ENCODE measurements around the gene OTUD1. TPM values are rescaled to one million over a fixed set of nuclear protein-coding genes. Genes with fewer than 3 reads are reported as not detected.
A peak's percentile ranks its signal among the peaks of the same experiment; 100 is the strongest.
"Not testable (repeated sequence)": the region's sequence is repeated elsewhere in the genome, so short reads cannot be mapped to it uniquely, and the experiment has no call there.

Gene OTUD1
- total RNA-seq, result 10 to 100 TPM; 11.5 to 13.1 TPM

- H3K9me3 Mint-ChIP-seq, result no peaks in the 10 kb centered on the region
- no peaks in the 10 kb centered on the region for H3K27me3 Mint-ChIP-seq
- peak within 1 kb of the TSS; percentile 79 for H3K27ac Mint-ChIP-seq
- H3K4me1 Mint-ChIP-seq, result peaks cover 20% of the 10 kb centered on the region
- ATAC-seq (replicated peaks), result peak; percentile 88
- H3K36me3 Mint-ChIP-seq (ENCODE audit: low read depth), result peaks cover 42% of the 10 kb centered on the region
- H3K4me3 Mint-ChIP-seq, result peak within 1 kb of the TSS; percentile 62
These were observed at the start of gene OTUD1 for GRCh38 chr10:23438547-23439451. Gene OTUD1 (plus strand): TSS chr10:23439075. CDS start chr10:23439458, 383 bp downstream.

- not testable (repeated sequence) for H3K27ac Mint-ChIP-seq; H3K27me3 Mint-ChIP-seq; H3K4me3 Mint-ChIP-seq; ATAC-seq (replicated peaks); H3K36me3 Mint-ChIP-seq (ENCODE audit: low read depth); H3K9me3 Mint-ChIP-seq
- H3K4me1 Mint-ChIP-seq, result peaks cover 10% of the 10 kb centered on the region
These were observed 48.5 kb upstream of the OTUD1 start for GRCh38 chr10:23390408-23390807.

- no peak overlapping the region for H3K27ac Mint-ChIP-seq
- no peaks in the 10 kb centered on the region for H3K27me3 Mint-ChIP-seq
- no peaks in the 10 kb centered on the region for H3K36me3 Mint-ChIP-seq (ENCODE audit: low read depth)
- no peak for ATAC-seq (replicated peaks)
- peaks cover 10% of the 10 kb centered on the region for H3K4me1 Mint-ChIP-seq
- H3K4me3 Mint-ChIP-seq, result no peak overlapping the region
- no peaks in the 10 kb centered on the region for H3K9me3 Mint-ChIP-seq
These were observed 48.1 kb upstream of the OTUD1 start for GRCh38 chr10:23390809-23391208.

GRCh38 chr10:23391821-23392220, 47.1 kb upstream of the OTUD1 start:
- H3K4me3 Mint-ChIP-seq, result no peak overlapping the region
- peak; percentile 92 for ATAC-seq (replicated peaks)
- H3K4me1 Mint-ChIP-seq, result peaks cover 10% of the 10 kb centered on the region
- peak overlapping the region; percentile 68 for H3K27ac Mint-ChIP-seq
- H3K36me3 Mint-ChIP-seq (ENCODE audit: low read depth), result no peaks in the 10 kb centered on the region
- no peaks in the 10 kb centered on the region for H3K27me3 Mint-ChIP-seq
- no peaks in the 10 kb centered on the region for H3K9me3 Mint-ChIP-seq

- peaks cover 10% of the 10 kb centered on the region for H3K4me1 Mint-ChIP-seq
- H3K4me3 Mint-ChIP-seq, result no peak overlapping the region
- no peaks in the 10 kb centered on the region for H3K9me3 Mint-ChIP-seq
- no peaks in the 10 kb centered on the region for H3K27me3 Mint-ChIP-seq
- no peak overlapping the region for H3K27ac Mint-ChIP-seq
- no peaks in the 10 kb centered on the region for H3K36me3 Mint-ChIP-seq (ENCODE audit: low read depth)
- no peak for ATAC-seq (replicated peaks)
These were observed 43.9 kb upstream of the OTUD1 start for GRCh38 chr10:23395017-23395416.

- peaks cover 10% of the 10 kb centered on the region for H3K4me1 Mint-ChIP-seq
- H3K36me3 Mint-ChIP-seq (ENCODE audit: low read depth), result no peaks in the 10 kb centered on the region
- H3K9me3 Mint-ChIP-seq, result no peaks in the 10 kb centered on the region
- no peak overlapping the region for H3K27ac Mint-ChIP-seq
- ATAC-seq (replicated peaks), result no peak
- no peaks in the 10 kb centered on the region for H3K27me3 Mint-ChIP-seq
- H3K4me3 Mint-ChIP-seq, result no peak overlapping the region
These were observed 42.2 kb upstream of the OTUD1 start for GRCh38 chr10:23396695-23397094.

GRCh38 chr10:23399701-23400144, 39.2 kb upstream of the OTUD1 start:
- Mint-ChIP-seq H3K4me1 (no peaks in the 10 kb centered on the region), H3K36me3 (ENCODE audit: low read depth) (no peaks in the 10 kb centered on the region), H3K27ac (no peak overlapping the region), H3K4me3 (no peak overlapping the region), H3K9me3 (no peaks in the 10 kb centered on the region), H3K27me3 (no peaks in the 10 kb centered on the region)
- no peak for ATAC-seq (replicated peaks)

- H3K4me1 Mint-ChIP-seq, result no peaks in the 10 kb centered on the region
- no peaks in the 10 kb centered on the region for H3K9me3 Mint-ChIP-seq
- no peak for ATAC-seq (replicated peaks)
- H3K4me3 Mint-ChIP-seq, result no peak overlapping the region
- H3K27me3 Mint-ChIP-seq, result no peaks in the 10 kb centered on the region
- H3K36me3 Mint-ChIP-seq (ENCODE audit: low read depth), result no peaks in the 10 kb centered on the region
- no peak overlapping the region for H3K27ac Mint-ChIP-seq
These were observed 36.0 kb upstream of the OTUD1 start for GRCh38 chr10:23402856-23403255.

GRCh38 chr10:23403278-23403677, 35.6 kb upstream of the OTUD1 start:
- Mint-ChIP-seq H3K9me3 (no peaks in the 10 kb centered on the region), H3K27me3 (no peaks in the 10 kb centered on the region), H3K4me3 (no peak overlapping the region), H3K27ac (no peak overlapping the region), H3K4me1 (no peaks in the 10 kb centered on the region), H3K36me3 (ENCODE audit: low read depth) (no peaks in the 10 kb centered on the region)
- no peak for ATAC-seq (replicated peaks)

- H3K27ac Mint-ChIP-seq, result no peak overlapping the region
These were observed 35.2 kb upstream of the OTUD1 start for GRCh38 chr10:23403719-23404118.

GRCh38 chr10:23404461-23404980, 34.4 kb upstream of the OTUD1 start:
- ATAC-seq (replicated peaks), result no peak
- Mint-ChIP-seq H3K36me3 (ENCODE audit: low read depth) (no peaks in the 10 kb centered on the region), H3K4me3 (no peak overlapping the region), H3K27me3 (no peaks in the 10 kb centered on the region), H3K9me3 (no peaks in the 10 kb centered on the region), H3K27ac (no peak overlapping the region), H3K4me1 (no peaks in the 10 kb centered on the region)

More at GRCh38 chr10:23403719-23404118, 35.2 kb upstream of the OTUD1 start:
- no peaks in the 10 kb centered on the region for H3K9me3 Mint-ChIP-seq
- H3K4me3 Mint-ChIP-seq, result no peak overlapping the region
- ATAC-seq (replicated peaks), result no peak
- no peaks in the 10 kb centered on the region for H3K4me1 Mint-ChIP-seq
- no peaks in the 10 kb centered on the region for H3K27me3 Mint-ChIP-seq
- no peaks in the 10 kb centered on the region for H3K36me3 Mint-ChIP-seq (ENCODE audit: low read depth)

- Mint-ChIP-seq H3K27me3 (no peaks in the 10 kb centered on the region), H3K4me1 (no peaks in the 10 kb centered on the region), H3K9me3 (no peaks in the 10 kb centered on the region), H3K4me3 (no peak overlapping the region), H3K27ac (no peak overlapping the region), H3K36me3 (ENCODE audit: low read depth) (no peaks in the 10 kb centered on the region)
- no peak for ATAC-seq (replicated peaks)
These were observed 33.3 kb upstream of the OTUD1 start for GRCh38 chr10:23405540-23405939.

GRCh38 chr10:23406409-23406808, 32.5 kb upstream of the OTUD1 start:
- H3K36me3 Mint-ChIP-seq (ENCODE audit: low read depth), result no peaks in the 10 kb centered on the region
- H3K27ac Mint-ChIP-seq, result no peak overlapping the region
- no peaks in the 10 kb centered on the region for H3K27me3 Mint-ChIP-seq
- no peaks in the 10 kb centered on the region for H3K4me1 Mint-ChIP-seq
- no peak for ATAC-seq (replicated peaks)
- no peak overlapping the region for H3K4me3 Mint-ChIP-seq
- H3K9me3 Mint-ChIP-seq, result no peaks in the 10 kb centered on the region

GRCh38 chr10:23408330-23408976, 30.4 kb upstream of the OTUD1 start:
- no peak for ATAC-seq (replicated peaks)
- Mint-ChIP-seq H3K27me3 (no peaks in the 10 kb centered on the region), H3K4me1 (peaks cover 13% of the 10 kb centered on the region), H3K4me3 (no peak overlapping the region), H3K36me3 (ENCODE audit: low read depth) (no peaks in the 10 kb centered on the region), H3K9me3 (no peaks in the 10 kb centered on the region), H3K27ac (no peak overlapping the region)

- Mint-ChIP-seq H3K36me3 (ENCODE audit: low read depth) (no peaks in the 10 kb centered on the region), H3K27ac (peak overlapping the region; percentile 51), H3K9me3 (no peaks in the 10 kb centered on the region), H3K27me3 (no peaks in the 10 kb centered on the region), H3K4me3 (peak overlapping the region; percentile 45), H3K4me1 (peaks cover 17% of the 10 kb centered on the region)
- peak; percentile 97 for ATAC-seq (replicated peaks)
These were observed 26.7 kb upstream of the OTUD1 start for GRCh38 chr10:23412223-23412622.

Measured in activated T-helper 17 cell treated with anti-CD3 and anti-CD28 coated beads, Interleukin-2, amount 50 U/mL, for 72 hours (primary cell).